OCI-LY1 (cell line): ENCODE measurements around the gene ASPG.

Experiments
- EZH2 ChIP-seq: fragments of 200-600 bp; sonication (generic), shearing (Covaris generic); IDR thresholded peaks from 2 replicates; pipeline ENCODE4 v1.8.0; 2017; ENCODE audit warnings: borderline replicate concordance, mixed run types, mild to moderate bottlenecking, antibody characterized with exemption, low read length, moderate library complexity, mixed read lengths
- TF ChIP-seq, protein P1 (sequence below): fragments of 200-600 bp; sonication (generic), shearing (Covaris generic); IDR thresholded peaks from 2 replicates; pipeline ENCODE4 v1.5.1; 2017; ENCODE audit warnings: mild to moderate bottlenecking, antibody characterized with exemption, low read length, moderate library complexity, mixed read lengths

DNA sequence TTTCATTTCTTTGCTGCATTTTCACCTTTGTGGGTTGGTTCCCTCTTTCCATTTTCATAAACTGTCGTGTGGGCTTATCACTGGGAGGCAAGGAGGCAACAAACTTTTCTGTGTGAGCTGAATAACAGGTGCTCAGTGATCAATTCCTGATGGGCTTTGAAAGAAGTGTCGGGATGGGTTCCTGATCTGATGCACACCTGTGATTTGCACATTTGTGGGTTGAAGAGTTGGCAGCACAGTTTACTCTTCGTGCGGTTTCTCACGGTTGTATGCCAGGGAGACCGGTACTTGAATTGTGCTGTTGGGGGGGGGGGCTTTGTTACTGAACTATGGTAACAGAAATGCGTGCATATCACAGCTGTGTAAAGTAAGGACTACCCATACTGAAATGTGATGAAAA lies 16.0 kb upstream of the ASPG start:
- TF ChIP-seq, protein P1, sequence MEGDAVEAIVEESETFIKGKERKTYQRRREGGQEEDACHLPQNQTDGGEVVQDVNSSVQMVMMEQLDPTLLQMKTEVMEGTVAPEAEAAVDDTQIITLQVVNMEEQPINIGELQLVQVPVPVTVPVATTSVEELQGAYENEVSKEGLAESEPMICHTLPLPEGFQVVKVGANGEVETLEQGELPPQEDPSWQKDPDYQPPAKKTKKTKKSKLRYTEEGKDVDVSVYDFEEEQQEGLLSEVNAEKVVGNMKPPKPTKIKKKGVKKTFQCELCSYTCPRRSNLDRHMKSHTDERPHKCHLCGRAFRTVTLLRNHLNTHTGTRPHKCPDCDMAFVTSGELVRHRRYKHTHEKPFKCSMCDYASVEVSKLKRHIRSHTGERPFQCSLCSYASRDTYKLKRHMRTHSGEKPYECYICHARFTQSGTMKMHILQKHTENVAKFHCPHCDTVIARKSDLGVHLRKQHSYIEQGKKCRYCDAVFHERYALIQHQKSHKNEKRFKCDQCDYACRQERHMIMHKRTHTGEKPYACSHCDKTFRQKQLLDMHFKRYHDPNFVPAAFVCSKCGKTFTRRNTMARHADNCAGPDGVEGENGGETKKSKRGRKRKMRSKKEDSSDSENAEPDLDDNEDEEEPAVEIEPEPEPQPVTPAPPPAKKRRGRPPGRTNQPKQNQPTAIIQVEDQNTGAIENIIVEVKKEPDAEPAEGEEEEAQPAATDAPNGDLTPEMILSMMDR, result no peak
- no peak for TF ChIP-seq EZH2
